HG03457 (cell line): ENCODE measurements around the gene SGK2.
A peak's percentile ranks its signal among the peaks of the same experiment; 100 is the strongest.

Experiments
- ATAC-seq: cut with Tn5 transposase; IDR thresholded peaks from one replicate; pipeline ENCODE4 v1.9.1; 2021; ENCODE audit warnings: moderate number of reproducible peaks; ENCODE audit not compliant: unreplicated experiment

Gene SGK2

GRCh38 chr20:43558412-43559146 is at the start of gene SGK2:
SGK2 (plus strand) TSS chr20:43559027; CDS start chr20:43566496, 7,469 bp downstream.
- ATAC-seq, result no peak

- ATAC-seq, result no peak
Observed at GRCh38 chr20:43511879-43512278, 46.9 kb upstream of the SGK2 start.

- ATAC-seq, result no peak
Observed at GRCh38 chr20:43513372-43513930, 45.4 kb upstream of the SGK2 start.

- ATAC-seq, result peak; percentile 86
Observed at GRCh38 chr20:43513931-43514647, 44.7 kb upstream of the SGK2 start.

- ATAC-seq, result no peak
Observed at GRCh38 chr20:43514648-43514999, 44.2 kb upstream of the SGK2 start.

- ATAC-seq, result no peak
Observed at GRCh38 chr20:43515628-43516027, 43.2 kb upstream of the SGK2 start.

GRCh38 chr20:43516251-43516824 is 42.5 kb upstream of the SGK2 start:
- no peak for ATAC-seq

GRCh38 chr20:43520074-43520630 is 38.7 kb upstream of the SGK2 start:
- ATAC-seq, result no peak

GRCh38 chr20:43525021-43525420 is 33.8 kb upstream of the SGK2 start:
- no peak for ATAC-seq

GRCh38 chr20:43528258-43528875 is 30.5 kb upstream of the SGK2 start:
- ATAC-seq, result no peak

GRCh38 chr20:43529051-43529450 is 29.8 kb upstream of the SGK2 start:
- no peak for ATAC-seq

GRCh38 chr20:43529457-43530153 is 29.2 kb upstream of the SGK2 start:
- ATAC-seq, result no peak

- no peak for ATAC-seq
Observed at GRCh38 chr20:43530321-43531090, 28.3 kb upstream of the SGK2 start.

- ATAC-seq, result no peak
Observed at GRCh38 chr20:43531091-43531443, 27.8 kb upstream of the SGK2 start.

GRCh38 chr20:43532416-43533055 is 26.3 kb upstream of the SGK2 start:
- no peak for ATAC-seq

- ATAC-seq, result no peak
Observed at GRCh38 chr20:43533060-43533459, 25.8 kb upstream of the SGK2 start.

- no peak for ATAC-seq
Observed at GRCh38 chr20:43534016-43534415, 24.8 kb upstream of the SGK2 start.

- no peak for ATAC-seq
Observed at GRCh38 chr20:43534791-43535350, 24.0 kb upstream of the SGK2 start.

GRCh38 chr20:43535370-43536004 is 23.3 kb upstream of the SGK2 start:
- no peak for ATAC-seq
